K562 (cell line): Measurements from ENCODE around the gene HMSD. TPM values are rescaled to one million over a fixed set of nuclear protein-coding genes. Genes with fewer than 3 reads are reported as not detected.

Source experiments
- ATAC-seq: fragments of 200-7000 bp; cut with Tn5 transposase; 3 replicates; pipeline ENCODE4 v1.9.1; 2020; ENCODE audit warnings: moderate library complexity
- BruUV-seq: library from RNA; stranded (reverse); fragments of 400-500 nt; replicated peaks from 2 replicates; lab custom pipeline; 2021; lab: Mats Ljungman, UMichigan
- CTCF ChIA-PET: fragments of 300-600 bp; formaldehyde crosslinking; extraction: SDS; loops from one replicate; lab custom pipeline; 2021; ENCODE audit warnings: low intra/inter-chr PET ratio; lab: Yijun Ruan, JAX
- POLR2A ChIA-PET: fragments of 300-600, 350-650 bp; sonication (Branson Sonifier 250); formaldehyde crosslinking; extraction: SDS; loops from one replicate; lab custom pipeline; 2021; ENCODE audit warnings: antibody characterized with exemption, inconsistent platforms; lab: Yijun Ruan, JAX
- DNase-seq, 4 experiments: peaks; one replicate each; pipeline versions ENCODE4 v3.0.0 to v3.0.0-alpha.2; 2011 to 2018; ENCODE audit warnings: low spot score in 3 of 4, mixed read lengths in 3 of 4; ENCODE audit errors: extremely low read depth in 1 of 4
- FAIRE-seq: peaks from 2 replicates; lab custom pipeline; 2011; peaks lifted over from hg19 to GRCh38; lab: Jason Lieb, UNC
- H2AFZ ChIP-seq: 2 replicates; pipeline ENCODE4 v1.6.0; 2011; ENCODE audit warnings: low read depth, low read length, control low read depth, inconsistent platforms
- H3K27ac ChIP-seq: fragments of 200-600 bp; 3 replicates; pipeline ENCODE4 v1.8.0; 2011; ENCODE audit warnings: low read depth, mild to moderate bottlenecking, control low read depth, inconsistent platforms, low read length, moderate library complexity, mixed read lengths; ENCODE audit errors: extremely low read depth
- H3K27me3 ChIP-seq, 2 experiments: fragments of 300-600 bp in 1 of 2; 2 replicates in 1 of 2; 3 replicates in 1 of 2; pipeline versions ENCODE4 v1.6.0 to v1.8.0; 2011; ENCODE audit warnings: inconsistent platforms in 2 of 2, low read length in 2 of 2, mild to moderate bottlenecking in 1 of 2, mixed read lengths in 1 of 2, moderate library complexity in 1 of 2; ENCODE audit not compliant: control insufficient read depth in 2 of 2, insufficient read depth in 2 of 2
- H3K36me3 ChIP-seq: fragments of 300-600 bp; 3 replicates; pipeline ENCODE4 v1.8.0; 2011; ENCODE audit warnings: mild to moderate bottlenecking, low read length, inconsistent platforms; ENCODE audit not compliant: control insufficient read depth, insufficient read depth
- H3K4me1 ChIP-seq, 2 experiments: fragments of 200-600 bp in 1 of 2; replicated peaks in 1 of 2; 2 replicates in 1 of 2; 3 replicates in 1 of 2; pipeline versions ENCODE4 v1.5.1 to v1.8.0; 2011; ENCODE audit warnings: inconsistent platforms in 2 of 2, low read length in 2 of 2, mild to moderate bottlenecking in 1 of 2, mixed read lengths in 1 of 2, moderate library complexity in 1 of 2; ENCODE audit not compliant: control insufficient read depth in 2 of 2, insufficient read depth in 2 of 2
- H3K4me2 ChIP-seq: 2 replicates; pipeline ENCODE4 v1.6.1; 2011; ENCODE audit warnings: low read length, control low read depth, inconsistent platforms, mixed read lengths; ENCODE audit not compliant: insufficient read depth
- H3K4me3 ChIP-seq: fragments of 200-600 bp; sonication (generic), shearing (Covaris generic); 2 replicates; pipeline ENCODE4 v1.5.1; 2016; ENCODE audit warnings: control low read depth, inconsistent platforms
- H3K79me2 ChIP-seq: fragments of 200-600 bp; 3 replicates; pipeline ENCODE4 v1.8.0; 2011; ENCODE audit warnings: low read length, inconsistent platforms; ENCODE audit not compliant: control insufficient read depth, insufficient read depth
- H3K9ac ChIP-seq, 2 experiments: 2 replicates each; pipeline versions ENCODE4 v1.6.0 to v1.6.1; 2011; ENCODE audit warnings: low read depth in 2 of 2, low read length in 2 of 2, control low read depth in 1 of 2, inconsistent platforms in 1 of 2, mild to moderate bottlenecking in 1 of 2, mixed read lengths in 1 of 2; ENCODE audit not compliant: insufficient read depth in 1 of 2
- H3K9me1 ChIP-seq: one replicate; pipeline ENCODE4 v1.6.0; 2011; ENCODE audit warnings: inconsistent platforms, mild to moderate bottlenecking, low read length, moderate library complexity; ENCODE audit not compliant: control insufficient read depth, insufficient read depth
- H3K9me3 ChIP-seq: replicated peaks from 2 replicates; pipeline ENCODE4 v1.5.1; 2011; ENCODE audit warnings: low read depth, low read length, inconsistent platforms; ENCODE audit not compliant: control insufficient read depth, insufficient read depth
- H4K20me1 ChIP-seq: replicated peaks from 2 replicates; pipeline ENCODE4 v1.6.1; 2011; ENCODE audit warnings: low read length, inconsistent platforms, mixed read lengths; ENCODE audit not compliant: control insufficient read depth, insufficient read depth
- BRD4 ChIP-seq: fragments of 200-600 bp; sonication (generic); IDR thresholded peaks from 2 replicates; pipeline ENCODE4 v1.6.1; 2017; ENCODE audit warnings: inconsistent platforms
- CBX8 ChIP-seq: fragments of 200-600 bp; sonication (generic); IDR thresholded peaks from 2 replicates; pipeline ENCODE4 v1.6.1; 2012; ENCODE audit warnings: borderline replicate concordance, mixed run types, low read depth, mild to moderate bottlenecking, moderate library complexity, mixed read lengths, low read length, control low read depth, inconsistent platforms; ENCODE audit not compliant: poor library complexity, severe bottlenecking; ENCODE audit errors: extremely low read depth
- EWSR1 ChIP-seq: fragments of 450-650 bp; IDR thresholded peaks from 2 replicates; pipeline ENCODE4 v1.6.1; 2018; ENCODE audit warnings: borderline replicate concordance, mild to moderate bottlenecking, low read depth, moderate library complexity; ENCODE audit not compliant: partially characterized antibody
- GATAD2A ChIP-seq: fragments of 450-650 bp; IDR thresholded peaks from 2 replicates; pipeline ENCODE4 v1.6.1; 2017
- GTF2E2 ChIP-seq: fragments of 200-800 bp; sonication (Bioruptor generic); IDR thresholded peaks from 2 replicates; pipeline ENCODE4 v1.6.1; 2016; ENCODE audit warnings: missing genetic modification characterization, missing compliant biosample characterization
- MXI1 ChIP-seq: IDR thresholded peaks from 2 replicates; pipeline ENCODE4 v1.6.1; 2011; ENCODE audit warnings: low read depth, mild to moderate bottlenecking, improper control_type of control experiment, low read length
- PCBP2 ChIP-seq: fragments of 200-400 bp; formaldehyde crosslinking; IDR thresholded peaks from 2 replicates; pipeline ENCODE4 v1.6.1; 2018; ENCODE audit warnings: low read length, low read depth, mild to moderate bottlenecking, moderate library complexity; ENCODE audit not compliant: poor library complexity, severe bottlenecking
- PHB ChIP-seq: fragments of 250-450 bp; sonication (Bioruptor Pico); IDR thresholded peaks from 2 replicates; pipeline ENCODE4 v1.5.0; 2021
- SNIP1 ChIP-seq: fragments of 450-650 bp; IDR thresholded peaks from 2 replicates; pipeline ENCODE4 v1.7.1; 2017; ENCODE audit warnings: low read depth, mild to moderate bottlenecking
- SREBF2 ChIP-seq: sonication (generic); formaldehyde crosslinking; IDR thresholded peaks from 2 replicates; pipeline ENCODE4 v1.4.0; 2020; ENCODE audit warnings: mild to moderate bottlenecking, missing genetic modification reagents
- TBL1XR1 ChIP-seq, 2 experiments: IDR thresholded peaks; 2 replicates each; pipeline ENCODE4 v1.6.1; 2012; ENCODE audit warnings: improper control_type of control experiment in 2 of 2, low read length in 2 of 2, mild to moderate bottlenecking in 1 of 2
- ZNF232 ChIP-seq: sonication (generic); formaldehyde crosslinking; IDR thresholded peaks from 2 replicates; pipeline ENCODE4 v1.8.0; 2022; ENCODE audit warnings: mild to moderate bottlenecking, missing genetic modification reagents
- ZNF3 ChIP-seq: fragments of 250-450 bp; sonication (Bioruptor Pico); IDR thresholded peaks from 2 replicates; pipeline ENCODE4 v1.5.0; 2021; ENCODE audit warnings: mild to moderate bottlenecking, moderate library complexity
- ZZZ3 ChIP-seq: fragments of 450-650 bp; IDR thresholded peaks from 2 replicates; pipeline ENCODE4 v1.6.1; 2016; ENCODE audit warnings: antibody characterized with exemption, mild to moderate bottlenecking, moderate library complexity
- WGBS: fragments of 100-300 bp; shearing (Covaris generic); methylation state at CpG from one replicate; pipeline ENCODE4 v1.1.6; 2016; ENCODE audit warnings: low coverage, mixed read lengths; ENCODE audit not compliant: insufficient coverage; ENCODE audit errors: missing lambda C conversion rate; 5-methylcytosine and 5-hydroxymethylcytosine counted together
- in situ Hi-C: fragments of 300-500 bp; cut with MboI; formaldehyde crosslinking; loops from 4 replicates; pipeline ENCODE4 v1.15.0; 2018; ENCODE audit warnings: inconsistent platforms, mixed read lengths
- intact Hi-C: fragments of 100-400 bp; cut with micrococcal nuclease; formaldehyde crosslinking; loops from 2 replicates; pipeline ENCODE4 v1.14.2; 2022
- polyA plus RNA-seq, 8 experiments: library from polyadenylated mRNA; depleted of rRNA in 4 of 8; stranded (reverse) in 5 of 8; unstranded in 3 of 8; fragments of >200 nt; fragmentation: Nextera tagmentation in 2 of 8; fragmentation: Illumina TruSeq in 1 of 8; extraction: Ambion mirVana in 2 of 8; extraction: Trizol in 1 of 8; gene quantifications; 2 replicates each; pipeline versions ENCODE4 v1.2.1 to v1.2.3, GENCODE V29; 2011 to 2014; ENCODE audit warnings: inconsistent platforms in 1 of 8, missing spikeins in 1 of 8
- total RNA-seq, 7 experiments: library from RNA; depleted of rRNA in 6 of 7; stranded (reverse); fragments of >200 nt in 6 of 7; fragmentation: Illumina TruSeq in 2 of 7; extraction: Trizol in 2 of 7; gene quantifications; 2 replicates each; pipeline versions ENCODE4 v1.2.1 to v1.2.3, GENCODE V29; 2011 to 2021; ENCODE audit warnings: low replicate concordance in 1 of 7
- TF ChIP-seq, protein P1 (sequence below): IDR thresholded peaks from 3 replicates; pipeline ENCODE4 v1.6.1; 2011; ENCODE audit warnings: borderline replicate concordance, mild to moderate bottlenecking, moderate library complexity; ENCODE audit not compliant: insufficient read length; ENCODE audit errors: extremely low read depth
- TF ChIP-seq, protein P2 (sequence below): fragments of 250-450 bp; sonication (Bioruptor Pico); IDR thresholded peaks from 2 replicates; pipeline ENCODE4 v1.8.0; 2021; ENCODE audit warnings: moderate library complexity, mild to moderate bottlenecking, inconsistent platforms

HMSD gene
- total and polyA plus RNA-seq, 9 of the 15 experiments (the other 6 are each of a cell fraction or from before 2014, with no cell fraction given), result 0.18 to 0.39 (median 0.33) TPM; not detected in 6

DNA sequence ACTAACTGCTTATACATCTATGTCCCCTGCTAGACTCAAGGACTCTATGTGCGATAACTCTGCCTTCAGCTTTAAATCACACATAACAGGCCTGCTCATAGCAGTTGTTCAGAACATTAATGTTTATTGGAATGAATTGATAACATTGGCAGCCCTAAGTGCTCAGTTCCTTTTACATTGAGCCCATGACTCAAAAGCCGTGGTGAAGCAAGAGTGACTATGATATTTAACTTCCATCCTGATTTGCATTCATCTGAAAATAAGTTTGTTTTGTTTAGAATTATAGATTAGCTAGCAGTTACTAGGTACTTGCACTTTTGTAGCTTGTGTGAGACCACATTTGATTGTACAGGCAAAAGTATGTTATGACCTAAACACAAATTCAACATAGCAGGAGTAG is 27.1 kb upstream of the HMSD start:
- FAIRE-seq (no peak), DNase-seq (no peak), ATAC-seq (no peak)
- Histone ChIP-seq H3K9me3 (no peaks in the 10 kb centered on the region), H4K20me1 (no peaks in the 10 kb centered on the region), H3K4me2 (no peak overlapping the region), H3K79me2 (no peaks in the 10 kb centered on the region), H3K9ac (no peak overlapping the region), H2AFZ (no peak overlapping the region), H3K4me3 (no peak overlapping the region), H3K9me1 (no peaks in the 10 kb centered on the region), H3K27ac (no peak overlapping the region), H3K4me1 (no peaks in the 10 kb centered on the region), H3K36me3 (no peaks in the 10 kb centered on the region), H3K27me3 (no peaks in the 10 kb centered on the region)
- no TSS peak for BruUV-seq
- in situ Hi-C loops, result no loop called here
- POLR2A ChIA-PET, result no interaction called here
- WGBS, result 0% methylated on average over 2 of the region's 2 CpGs
- TF ChIP-seq GTF2E2 (tag) (no peak), ZZZ3 (no peak), SNIP1 (no peak), ZNF232 (CRISPR knock-in tag) (no peak), TBL1XR1 (IDR thresholded peaks at IDR 0.05; ENCODE audit: low read length in 2 of 2) (no peak), ZNF3 (CRISPR knock-in tag) (no peak)
- intact Hi-C loops, result no loop called here
- CTCF ChIA-PET, result no interaction called here

DNA sequence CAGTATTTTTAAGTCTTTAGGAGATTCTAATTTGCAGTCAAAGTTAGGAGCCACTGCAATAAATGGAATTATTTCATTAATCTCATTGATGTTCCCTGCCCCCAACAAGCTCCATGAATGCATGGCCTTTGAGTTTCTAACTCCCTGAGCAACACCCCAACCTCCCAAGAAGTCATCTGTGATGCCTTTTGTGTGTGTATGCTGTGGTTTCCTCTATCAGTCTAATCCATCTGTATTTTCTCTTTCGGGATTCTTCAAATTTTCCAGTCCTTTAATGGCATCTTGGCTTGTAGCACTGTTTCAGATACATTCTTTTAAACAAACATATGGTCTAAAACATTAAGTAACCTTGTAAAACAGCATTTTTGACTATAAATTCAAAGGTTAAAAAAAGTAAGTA is 24.6 kb upstream of the HMSD start:
- H2AFZ ChIP-seq, result no peak overlapping the region
- BruUV-seq, result no TSS peak
- DNase-seq, result no peak
- intact Hi-C loops, result no loop called here
- H3K9me3 ChIP-seq, result no peaks in the 10 kb centered on the region
- in situ Hi-C loops, result no loop called here
- H3K4me1 ChIP-seq, result no peaks in the 10 kb centered on the region
- no peak for FAIRE-seq
- H4K20me1 ChIP-seq, result no peaks in the 10 kb centered on the region
- no peaks in the 10 kb centered on the region for H3K36me3 ChIP-seq
- ChIA-PET POLR2A (no interaction called here), CTCF (no interaction called here)
- H3K4me2 ChIP-seq, result no peak overlapping the region
- no peaks in the 10 kb centered on the region for H3K79me2 ChIP-seq
- no peak for ATAC-seq
- no peak overlapping the region for H3K27ac ChIP-seq
- no peak overlapping the region for H3K9ac ChIP-seq
- H3K4me3 ChIP-seq, result no peak overlapping the region
- no peaks in the 10 kb centered on the region for H3K9me1 ChIP-seq
- 0% methylated on average over 1 of the region's 1 CpG for WGBS
- no peaks in the 10 kb centered on the region for H3K27me3 ChIP-seq
- TF ChIP-seq GATAD2A (no peak), PCBP2 (no peak), CBX8 (no peak), SREBF2 (CRISPR knock-in tag) (no peak), MXI1 (no peak), PHB (no peak), BRD4 (no peak), EWSR1 (no peak)
- TF ChIP-seq, protein P1, sequence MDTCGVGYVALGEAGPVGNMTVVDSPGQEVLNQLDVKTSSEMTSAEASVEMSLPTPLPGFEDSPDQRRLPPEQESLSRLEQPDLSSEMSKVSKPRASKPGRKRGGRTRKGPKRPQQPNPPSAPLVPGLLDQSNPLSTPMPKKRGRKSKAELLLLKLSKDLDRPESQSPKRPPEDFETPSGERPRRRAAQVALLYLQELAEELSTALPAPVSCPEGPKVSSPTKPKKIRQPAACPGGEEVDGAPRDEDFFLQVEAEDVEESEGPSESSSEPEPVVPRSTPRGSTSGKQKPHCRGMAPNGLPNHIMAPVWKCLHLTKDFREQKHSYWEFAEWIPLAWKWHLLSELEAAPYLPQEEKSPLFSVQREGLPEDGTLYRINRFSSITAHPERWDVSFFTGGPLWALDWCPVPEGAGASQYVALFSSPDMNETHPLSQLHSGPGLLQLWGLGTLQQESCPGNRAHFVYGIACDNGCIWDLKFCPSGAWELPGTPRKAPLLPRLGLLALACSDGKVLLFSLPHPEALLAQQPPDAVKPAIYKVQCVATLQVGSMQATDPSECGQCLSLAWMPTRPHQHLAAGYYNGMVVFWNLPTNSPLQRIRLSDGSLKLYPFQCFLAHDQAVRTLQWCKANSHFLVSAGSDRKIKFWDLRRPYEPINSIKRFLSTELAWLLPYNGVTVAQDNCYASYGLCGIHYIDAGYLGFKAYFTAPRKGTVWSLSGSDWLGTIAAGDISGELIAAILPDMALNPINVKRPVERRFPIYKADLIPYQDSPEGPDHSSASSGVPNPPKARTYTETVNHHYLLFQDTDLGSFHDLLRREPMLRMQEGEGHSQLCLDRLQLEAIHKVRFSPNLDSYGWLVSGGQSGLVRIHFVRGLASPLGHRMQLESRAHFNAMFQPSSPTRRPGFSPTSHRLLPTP, result no peak
- TF ChIP-seq, protein P2, sequence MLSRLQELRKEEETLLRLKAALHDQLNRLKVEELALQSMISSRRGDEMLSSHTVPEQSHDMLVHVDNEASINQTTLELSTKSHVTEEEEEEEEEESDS (CRISPR knock-in tag), result no peak
